HepG2 (cell line): Measurements from ENCODE around the gene WEE1. TPM values are rescaled to one million over a fixed set of nuclear protein-coding genes. Genes with fewer than 3 reads are reported as not detected.

Experiments
- ATAC-seq: fragments of 200-7000 bp; cut with Tn5 transposase; 3 replicates; pipeline ENCODE4 v1.9.1; 2020; ENCODE audit warnings: mild to moderate bottlenecking, moderate library complexity
- BruUV-seq: library from RNA; stranded (reverse); fragments of 400-500 nt; replicated peaks from 2 replicates; lab custom pipeline; 2021; lab: Mats Ljungman, UMichigan
- CTCF ChIA-PET: fragments of 300-600 bp; formaldehyde crosslinking; extraction: SDS; loops from one replicate; lab custom pipeline; 2021; ENCODE audit warnings: low total read pairs, inconsistent platforms, low intra/inter-chr PET ratio; lab: Yijun Ruan, JAX
- POLR2A ChIA-PET: fragments of 350-600 bp; sonication (Branson Sonifier 250); formaldehyde crosslinking; loops from one replicate; lab custom pipeline; 2020; ENCODE audit warnings: antibody characterized with exemption, inconsistent platforms; lab: Yijun Ruan, JAX
- DNase-seq: peaks from one replicate; pipeline ENCODE4 v3.0.0-alpha.2; 2015; ENCODE audit warnings: low spot score
- FAIRE-seq: peaks from 3 replicates; lab custom pipeline; 2011; peaks lifted over from hg19 to GRCh38; lab: Jason Lieb, UNC
- H2AFZ ChIP-seq: one replicate; pipeline ENCODE4 v1.6.1; 2011; ENCODE audit warnings: low read length, inconsistent platforms
- H3K27ac ChIP-seq: fragments of 300-600 bp; 3 replicates; pipeline ENCODE4 v1.8.0; 2011; ENCODE audit warnings: mixed run types, mild to moderate bottlenecking, mixed read lengths, low read length, inconsistent platforms; ENCODE audit not compliant: insufficient read depth; ENCODE audit errors: extremely low read length
- H3K27me3 ChIP-seq, 2 experiments: fragments of 200-600 bp in 1 of 2; 2 replicates in 1 of 2; 3 replicates in 1 of 2; pipeline versions ENCODE4 v1.6.0 to v1.8.0; 2011; ENCODE audit warnings: low read length in 2 of 2, mild to moderate bottlenecking in 2 of 2, moderate library complexity in 2 of 2, inconsistent platforms in 1 of 2; ENCODE audit not compliant: insufficient read depth in 2 of 2, control insufficient read depth in 1 of 2
- H3K36me3 ChIP-seq, 2 experiments: fragments of 200-600 bp in 1 of 2; replicated peaks in 1 of 2; 2 replicates in 1 of 2; 3 replicates in 1 of 2; pipeline versions ENCODE4 v1.5.1 to v1.8.0; 2011; ENCODE audit warnings: low read length in 2 of 2, inconsistent platforms in 1 of 2; ENCODE audit not compliant: insufficient read depth in 2 of 2, control insufficient read depth in 1 of 2
- H3K4me1 ChIP-seq: 2 replicates; pipeline ENCODE4 v1.5.1; 2012; ENCODE audit warnings: low read length, inconsistent platforms; ENCODE audit not compliant: insufficient read depth
- H3K4me2 ChIP-seq: 2 replicates; pipeline ENCODE4 v1.6.0; 2011; ENCODE audit warnings: low read depth, low read length, inconsistent platforms
- H3K4me3 ChIP-seq, 3 experiments: fragments of 200-600 bp in 1 of 3; sonication (generic), shearing (Covaris generic) in 1 of 3; replicated peaks in 1 of 3; 2 replicates each; pipeline ENCODE4 v1.5.1; 2011 to 2016; ENCODE audit warnings: low read length in 3 of 3, inconsistent platforms in 2 of 3, low read depth in 2 of 3, mild to moderate bottlenecking in 2 of 3, control low read depth in 1 of 3, mixed read lengths in 1 of 3; ENCODE audit not compliant: insufficient read depth in 1 of 3
- H3K79me2 ChIP-seq: one replicate; pipeline ENCODE4 v1.6.1; 2011; ENCODE audit warnings: low read length, inconsistent platforms; ENCODE audit not compliant: insufficient read depth
- H3K9ac ChIP-seq: 2 replicates; pipeline ENCODE4 v1.6.0; 2011; ENCODE audit warnings: mild to moderate bottlenecking, low read depth, low read length, inconsistent platforms; ENCODE audit not compliant: insufficient read depth
- H3K9me3 ChIP-seq: 2 replicates; pipeline ENCODE4 v1.5.1; 2012; ENCODE audit warnings: mild to moderate bottlenecking, low read length
- H4K20me1 ChIP-seq: 2 replicates; pipeline ENCODE4 v1.6.0; 2011; ENCODE audit warnings: inconsistent platforms, mild to moderate bottlenecking, low read length, moderate library complexity; ENCODE audit not compliant: insufficient read depth
- ELF1 ChIP-seq: sonication (generic); formaldehyde crosslinking; IDR thresholded peaks from 2 replicates; pipeline ENCODE4 v1.4.0; 2020; ENCODE audit warnings: missing genetic modification reagents
- GABPA ChIP-seq, 2 experiments: IDR thresholded peaks; 2 replicates each; pipeline ENCODE4 v1.6.1; 2011 to 2016; ENCODE audit warnings: low read depth in 2 of 2, low read length in 1 of 2, missing biosample characterization in 1 of 2, missing genetic modification characterization in 1 of 2
- HOXA3 ChIP-seq: sonication (generic); formaldehyde crosslinking; IDR thresholded peaks from 2 replicates; pipeline ENCODE4 v1.5.0; 2020; ENCODE audit warnings: missing genetic modification reagents
- JUN ChIP-seq: sonication (generic); formaldehyde crosslinking; IDR thresholded peaks from 2 replicates; pipeline ENCODE4 v1.4.0; 2020; ENCODE audit warnings: mild to moderate bottlenecking, missing genetic modification reagents
- NAIF1 ChIP-seq: sonication (generic); formaldehyde crosslinking; IDR thresholded peaks from 2 replicates; pipeline ENCODE4 v1.5.0; 2020; ENCODE audit warnings: mild to moderate bottlenecking, missing genetic modification reagents, borderline replicate concordance
- NFYB ChIP-seq: sonication (generic); formaldehyde crosslinking; IDR thresholded peaks from 2 replicates; pipeline ENCODE4 v1.4.0; 2020; ENCODE audit warnings: missing genetic modification reagents
- NRL ChIP-seq: sonication (generic); formaldehyde crosslinking; IDR thresholded peaks from 2 replicates; pipeline ENCODE4 v1.5.0; 2020; ENCODE audit warnings: missing genetic modification reagents, mild to moderate bottlenecking, moderate library complexity, borderline replicate concordance
- PHF20 ChIP-seq: sonication (generic); formaldehyde crosslinking; IDR thresholded peaks from 2 replicates; pipeline ENCODE4 v1.5.0; 2020; ENCODE audit warnings: mild to moderate bottlenecking, missing genetic modification reagents
- SNAPC5 ChIP-seq: sonication (generic); formaldehyde crosslinking; IDR thresholded peaks from 2 replicates; pipeline ENCODE4 v1.8.1; 2023; ENCODE audit warnings: mild to moderate bottlenecking, missing genetic modification reagents, borderline replicate concordance
- ZFX ChIP-seq: sonication (generic); formaldehyde crosslinking; IDR thresholded peaks from 2 replicates; pipeline ENCODE4 v1.4.0; 2020; ENCODE audit warnings: mild to moderate bottlenecking, low read depth, missing genetic modification reagents, moderate library complexity
- ZNF574 ChIP-seq: sonication (generic); formaldehyde crosslinking; IDR thresholded peaks from 2 replicates; pipeline ENCODE4 v1.4.0; 2020; ENCODE audit warnings: missing genetic modification reagents
- ZNF687 ChIP-seq: sonication (generic); formaldehyde crosslinking; IDR thresholded peaks from 2 replicates; pipeline ENCODE4 v1.5.1; 2020; ENCODE audit warnings: mild to moderate bottlenecking, missing genetic modification reagents, moderate library complexity
- WGBS: methylation state at CpG from one replicate; pipeline ENCODE4 v1.1.6; 2017; ENCODE audit warnings: low lambda C conversion rate; 5-methylcytosine and 5-hydroxymethylcytosine counted together
- in situ Hi-C: cut with HindIII; loops from 2 replicates; pipeline ENCODE4 v1.10.0; 2017; ENCODE audit warnings: low pct_unique_long_range_greater_than_20kb; ENCODE audit not compliant: extremely low pct_ligation_motif_present
- intact Hi-C: fragments of 100-400 bp; cut with micrococcal nuclease; formaldehyde crosslinking; loops from one replicate; pipeline ENCODE4 v1.10.0; 2022; ENCODE audit not compliant: unreplicated experiment
- polyA plus RNA-seq, 8 experiments: library from polyadenylated mRNA; depleted of rRNA in 3 of 8; stranded (reverse) in 7 of 8; unstranded in 1 of 8; fragments of >200 nt; fragmentation: Illumina TruSeq in 4 of 8; extraction: Trizol in 4 of 8; gene quantifications; 2 replicates each; pipeline versions ENCODE4 v1.2.1 to v1.2.3, GENCODE V29; 2011 to 2016; ENCODE audit warnings: low read depth in 4 of 8, missing spikeins in 1 of 8, mixed read lengths in 1 of 8; ENCODE audit not compliant: insufficient read depth in 1 of 8
- total RNA-seq, 5 experiments: library from RNA; depleted of rRNA; stranded (reverse); fragments of >200 nt; fragmentation: Illumina TruSeq; extraction: Trizol; gene quantifications; 2 replicates each; pipeline ENCODE4 v1.2.3, GENCODE V29; 2016; ENCODE audit warnings: low read depth in 1 of 5

The WEE1 gene
- total and polyA plus RNA-seq, 2 of the 13 experiments (the other 11 are each of a cell fraction or from before 2014, with no cell fraction given) = 31.4 to 63.7 TPM

- CTCF ChIA-PET = no interaction called here
- H3K27ac ChIP-seq = no peak overlapping the region
These were observed 27.8 kb downstream of the WEE1 start for GRCh38 chr11:9601037-9601875.

More at GRCh38 chr11:9601037-9601875, 27.8 kb downstream of the WEE1 start:
- H4K20me1 ChIP-seq = no peaks in the 10 kb centered on the region
- BruUV-seq = no TSS peak
- FAIRE-seq = no peak
- POLR2A ChIA-PET = interaction anchor here (1.0 to 1.8 kb wide), 5 partner anchors 11 to 141 kb away, joined by 3 to 7 read pairs (median 3); partner anchors contain the start of genes WEE1 and ZNF143
- H3K79me2 ChIP-seq = no peaks in the 10 kb centered on the region
- peak overlapping the region; percentile 33 for H2AFZ ChIP-seq
- H3K9me3 ChIP-seq = no peaks in the 10 kb centered on the region
- H3K27me3 ChIP-seq = no peaks in the 10 kb centered on the region
- DNase-seq = no peak
- H3K4me2 ChIP-seq = peak overlapping the region; percentile 61
- TF ChIP-seq ZNF574 (CRISPR knock-in tag) = 0 out of 2 replicates have a peak, but pooled peaks have one; percentile 25
- TF ChIP-seq GABPA (IDR thresholded peaks at IDR 0.05; ENCODE audit: low read depth, low read length) = no peak
- peak; percentile 80 for TF ChIP-seq GABPA (CRISPR knock-in tag; IDR thresholded peaks at IDR 0.05; ENCODE audit: low read depth)
- TF ChIP-seq ZNF687 (CRISPR knock-in tag) = peak; percentile 26; the same call in 1 of the 2 replicates
- TF ChIP-seq ELF1 (CRISPR knock-in tag) = 0 out of 2 replicates have a peak, but pooled peaks have one; percentile 18
- no peak for TF ChIP-seq JUN (CRISPR knock-in tag)
- no peak for TF ChIP-seq HOXA3 (CRISPR knock-in tag)
- no peak for TF ChIP-seq NFYB
- TF ChIP-seq SNAPC5 (CRISPR knock-in tag) = no peak
- no peak for TF ChIP-seq NRL (CRISPR knock-in tag)
- TF ChIP-seq NAIF1 (CRISPR knock-in tag) = no peak
- 0 out of 2 replicates have a peak, but pooled peaks have one; percentile 26 for TF ChIP-seq PHF20 (CRISPR knock-in tag)
- 0 out of 2 replicates have a peak, but pooled peaks have one; percentile 10 for TF ChIP-seq ZFX (CRISPR knock-in tag)
- H3K36me3 ChIP-seq = no peaks in the 10 kb centered on the region
- peaks cover 12% of the 10 kb centered on the region; the same call in 1 of the 2 replicates for H3K4me1 ChIP-seq
- intact Hi-C loops = no loop called here
- ATAC-seq = peak; percentile 61
- H3K4me3 ChIP-seq = peak overlapping the region in 2 of 3 experiments; percentile 24 to 57; a peak in 3 of 6 replicates
- in situ Hi-C loops = no loop called here
- 40% methylated on average over 5 of the region's 7 CpGs for WGBS
- peak overlapping the region; percentile 3; the same call in 1 of the 2 replicates for H3K9ac ChIP-seq
